Activated B cell treated with CpG ODN at 0.5 μM for 24 hours (primary cell): ENCODE measurements around the gene WIPI1. TPM values are rescaled to one million over a fixed set of nuclear protein-coding genes. Genes with fewer than 3 reads are reported as not detected.

ENCODE experiments used
- ATAC-seq: fragments of 200-7000 bp; cut with Tn5 transposase; one replicate; pipeline ENCODE4 v1.10.0; 2021; ENCODE audit warnings: low read depth, mild to moderate bottlenecking, moderate library complexity
- CTCF ChIA-PET: fragments of 350-600 bp; sonication (Branson Sonifier 250); formaldehyde crosslinking; loops from one replicate; lab custom pipeline; 2021; ENCODE audit warnings: antibody characterized with exemption; lab: Charles Lee
- POLR2A ChIA-PET: fragments of 350-600 bp; sonication (Branson Sonifier 250); formaldehyde crosslinking; loops from one replicate; lab custom pipeline; 2021; ENCODE audit warnings: antibody characterized with exemption; lab: Charles Lee
- DNase-seq: peaks from one replicate; pipeline ENCODE4 v3.0.0; 2022
- H3K27ac Mint-ChIP-seq: one replicate; pipeline ENCODE4 v1.8.0; 2020; ENCODE audit warnings: mixed read lengths
- H3K27me3 Mint-ChIP-seq: one replicate; pipeline ENCODE4 v1.8.0; 2021; ENCODE audit warnings: mixed read lengths
- H3K36me3 Mint-ChIP-seq: one replicate; pipeline ENCODE4 v1.8.0; 2021; ENCODE audit warnings: low read depth, mixed read lengths
- H3K4me1 Mint-ChIP-seq: one replicate; pipeline ENCODE4 v1.8.0; 2021; ENCODE audit warnings: mixed read lengths
- H3K4me3 Mint-ChIP-seq: one replicate; pipeline ENCODE4 v1.8.0; 2020; ENCODE audit warnings: mild to moderate bottlenecking, mixed read lengths
- H3K9me3 Mint-ChIP-seq: one replicate; pipeline ENCODE4 v1.8.0; 2020; ENCODE audit warnings: mixed read lengths
- CTCF ChIP-seq: fragments of 200-600 bp; IDR thresholded peaks from one replicate; pipeline ENCODE4 v1.8.0; 2022; ENCODE audit warnings: antibody characterized with exemption, mild to moderate bottlenecking
- intact Hi-C: fragments of 100-400 bp; cut with micrococcal nuclease; formaldehyde crosslinking; loops from one replicate; pipeline ENCODE4 v1.15.1; 2024
- total RNA-seq: library from RNA; stranded (reverse); gene quantifications from 2 replicates; pipeline ENCODE4 v1.2.3, GENCODE V29; 2022

The WIPI1 gene
- total RNA-seq, 1 donor from 2014 or later: 9.8 TPM

GRCh38 chr17:68424861-68425260, 32.4 kb downstream of the WIPI1 start:
- H3K9me3 Mint-ChIP-seq: no peaks in the 10 kb centered on the region
- peaks cover 28% of the 10 kb centered on the region for H3K36me3 Mint-ChIP-seq
- ATAC-seq (no peak), DNase-seq (no peak)
- intact Hi-C loops: no loop called here
- no peak for TF ChIP-seq CTCF
- ChIA-PET CTCF (interaction anchor here (1.3 kb wide), 1 partner anchor 12 kb away, joined by 5 read pairs; no protein-coding TSS in a partner anchor), POLR2A (interaction anchor here (0.5 kb wide), 1 partner anchor 12 kb away, joined by 3 read pairs; no protein-coding TSS in a partner anchor)
- H3K27me3 Mint-ChIP-seq: no peaks in the 10 kb centered on the region
- no peak overlapping the region for H3K27ac Mint-ChIP-seq
- no peaks in the 10 kb centered on the region for H3K4me1 Mint-ChIP-seq
- H3K4me3 Mint-ChIP-seq: no peak overlapping the region

- Mint-ChIP-seq H3K4me1 (no peaks in the 10 kb centered on the region), H3K4me3 (no peak overlapping the region), H3K27ac (no peak overlapping the region), H3K9me3 (no peaks in the 10 kb centered on the region), H3K36me3 (peaks cover 24% of the 10 kb centered on the region), H3K27me3 (no peaks in the 10 kb centered on the region)
- POLR2A ChIA-PET: no interaction called here
- DNase-seq (no peak), ATAC-seq (no peak)
- CTCF ChIA-PET: interaction anchor here (0.6 to 1.3 kb wide), 2 partner anchors 12 to 159 kb away, joined by 3 to 5 read pairs; no protein-coding TSS in a partner anchor
- intact Hi-C loops: no loop called here
- no peak for TF ChIP-seq CTCF
These were observed 33.1 kb downstream of the WIPI1 start for GRCh38 chr17:68424203-68424602.

GRCh38 chr17:68423251-68423650, 34.0 kb downstream of the WIPI1 start:
- POLR2A ChIA-PET: no interaction called here
- no peaks in the 10 kb centered on the region for H3K9me3 Mint-ChIP-seq
- H3K36me3 Mint-ChIP-seq: peaks cover 21% of the 10 kb centered on the region
- H3K27ac Mint-ChIP-seq: no peak overlapping the region
- intact Hi-C loops: no loop called here
- H3K27me3 Mint-ChIP-seq: no peaks in the 10 kb centered on the region
- TF ChIP-seq CTCF: no peak
- H3K4me3 Mint-ChIP-seq: no peak overlapping the region
- ATAC-seq: no peak
- H3K4me1 Mint-ChIP-seq: no peaks in the 10 kb centered on the region
- DNase-seq: no peak
- CTCF ChIA-PET: interaction anchor here (0.8 kb wide), 1 partner anchor 24 kb away, joined by 3 read pairs; no protein-coding TSS in a partner anchor

GRCh38 chr17:68422821-68423220, 34.5 kb downstream of the WIPI1 start:
- Mint-ChIP-seq H3K9me3 (no peaks in the 10 kb centered on the region), H3K27ac (no peak overlapping the region), H3K36me3 (peaks cover 21% of the 10 kb centered on the region), H3K4me1 (no peaks in the 10 kb centered on the region), H3K4me3 (no peak overlapping the region), H3K27me3 (no peaks in the 10 kb centered on the region)
- intact Hi-C loops: no loop called here
- TF ChIP-seq CTCF: no peak
- ATAC-seq (no peak), DNase-seq (no peak)
- ChIA-PET CTCF (interaction anchor here (0.8 kb wide), 1 partner anchor 24 kb away, joined by 3 read pairs; no protein-coding TSS in a partner anchor), POLR2A (no interaction called here)

- ChIA-PET CTCF (no interaction called here), POLR2A (no interaction called here)
- Mint-ChIP-seq H3K27me3 (no peaks in the 10 kb centered on the region), H3K36me3 (peaks cover 18% of the 10 kb centered on the region), H3K4me1 (no peaks in the 10 kb centered on the region), H3K9me3 (no peaks in the 10 kb centered on the region), H3K4me3 (no peak overlapping the region), H3K27ac (no peak overlapping the region)
- intact Hi-C loops: no loop called here
- DNase-seq (no peak), ATAC-seq (no peak)
- TF ChIP-seq CTCF: no peak
These were observed 35.8 kb downstream of the WIPI1 start for GRCh38 chr17:68421486-68421885.
